PC-3 (cell line): ENCODE measurements around the gene PXT1. TPM values are rescaled to one million over a fixed set of nuclear protein-coding genes. Genes with fewer than 3 reads are reported as not detected.

Experiments used
- ATAC-seq: fragments of 200-7000 bp; cut with Tn5 transposase; 2 replicates; pipeline ENCODE4 v1.9.1; 2020; ENCODE audit warnings: mild to moderate bottlenecking, moderate library complexity
- BruUV-seq: library from RNA; stranded (reverse); fragments of 400-500 nt; replicated peaks from 2 replicates; lab custom pipeline; 2021; lab: Mats Ljungman, UMichigan
- CTCF ChIA-PET: fragments of 300-600 bp; sonication (Branson Sonifier 250); formaldehyde crosslinking; loops from one replicate; lab custom pipeline; 2022; ENCODE audit warnings: antibody characterized with exemption; lab: Charles Lee
- POLR2A ChIA-PET: fragments of 300-600 bp; sonication (Branson Sonifier 250); formaldehyde crosslinking; loops from one replicate; lab custom pipeline; 2022; ENCODE audit warnings: antibody characterized with exemption; ENCODE audit not compliant: unreplicated experiment; lab: Charles Lee
- DNase-seq: peaks from one replicate; pipeline ENCODE4 v3.0.0-alpha.2; 2015
- H2AFZ ChIP-seq: fragments of 300-600 bp; sonication (generic); 2 replicates; pipeline ENCODE4 v1.6.0; 2016; ENCODE audit warnings: antibody characterized with exemption, low read length
- H3F3A ChIP-seq: fragments of 300-600 bp; sonication (generic); one replicate; pipeline ENCODE4 v1.6.0; 2017; ENCODE audit warnings: antibody characterized with exemption, low read length, control low read depth, mild to moderate bottlenecking; ENCODE audit not compliant: unreplicated experiment
- H3K27ac ChIP-seq: fragments of 300-600 bp; sonication (generic); 2 replicates; pipeline ENCODE4 v1.5.1; 2016; ENCODE audit warnings: mild to moderate bottlenecking, low read length
- H3K27me3 ChIP-seq: fragments of 300-600 bp; sonication (generic); 2 replicates; pipeline ENCODE4 v1.6.1; 2016; ENCODE audit warnings: low read length, mixed read lengths
- H3K36me3 ChIP-seq: fragments of 300-600 bp; sonication (generic); 2 replicates; pipeline ENCODE4 v1.6.1; 2016; ENCODE audit warnings: low read depth, mixed run types, low read length, mixed read lengths
- H3K4me1 ChIP-seq: fragments of 300-600 bp; sonication (generic); 2 replicates; pipeline ENCODE4 v1.5.1; 2016; ENCODE audit warnings: low read length; ENCODE audit not compliant: insufficient read depth
- H3K4me2 ChIP-seq: fragments of 300-600 bp; sonication (generic); 2 replicates; pipeline ENCODE4 v1.6.0; 2016; ENCODE audit warnings: low read length
- H3K4me3 ChIP-seq: fragments of 300-600 bp; sonication (generic); 2 replicates; pipeline ENCODE4 v1.5.1; 2016; ENCODE audit warnings: mild to moderate bottlenecking, low read length, mixed read lengths
- H3K79me2 ChIP-seq: fragments of 300-600 bp; sonication (generic); 2 replicates; pipeline ENCODE4 v1.6.1; 2017; ENCODE audit warnings: low read length, mixed read lengths
- H3K9ac ChIP-seq: fragments of 300-600 bp; sonication (generic); 2 replicates; pipeline ENCODE4 v1.6.0; 2016; ENCODE audit warnings: mild to moderate bottlenecking, low read length
- H3K9me2 ChIP-seq: fragments of 300-600 bp; sonication (generic); replicated peaks from 2 replicates; pipeline ENCODE4 v1.6.1; 2016; ENCODE audit warnings: mixed run types, low read length, mixed read lengths
- H3K9me3 ChIP-seq: fragments of 300-600 bp; sonication (generic); 2 replicates; pipeline ENCODE4 v1.6.1; 2016; ENCODE audit warnings: low read length, mixed read lengths
- H4K20me1 ChIP-seq: fragments of 300-600 bp; sonication (generic); 2 replicates; pipeline ENCODE4 v1.6.1; 2016; ENCODE audit warnings: low read length, mixed read lengths
- EZH2 ChIP-seq: fragments of 300-600 bp; sonication (generic); IDR thresholded peaks from one replicate; pipeline ENCODE4 v1.6.1; 2017; ENCODE audit warnings: antibody characterized with exemption, mild to moderate bottlenecking, low read length; ENCODE audit not compliant: unreplicated experiment
- EZH2phosphoT487 ChIP-seq: fragments of 300-600 bp; sonication (generic); IDR thresholded peaks from 2 replicates; pipeline ENCODE4 v1.6.1; 2018; ENCODE audit warnings: mild to moderate bottlenecking, antibody characterized with exemption, low read length, borderline replicate concordance
- intact Hi-C: fragments of 100-400 bp; cut with micrococcal nuclease; formaldehyde crosslinking; loops from 2 replicates; pipeline ENCODE4 v1.9.0; 2023
- total RNA-seq: library from RNA; depleted of rRNA; stranded (reverse); fragments of >200 nt; gene quantifications from 2 replicates; pipeline ENCODE4 v1.2.3, GENCODE V29; 2014
- TF ChIP-seq, protein P1 (sequence below): fragments of 300-600 bp; sonication (generic); conservative IDR thresholded peaks from 2 replicates; pipeline ENCODE4 v1.5.1; 2017; ENCODE audit warnings: antibody characterized with exemption, low read depth, mild to moderate bottlenecking, low read length

The PXT1 gene
- total RNA-seq, 1 experiment from 2014 or later = not detected

DNA sequence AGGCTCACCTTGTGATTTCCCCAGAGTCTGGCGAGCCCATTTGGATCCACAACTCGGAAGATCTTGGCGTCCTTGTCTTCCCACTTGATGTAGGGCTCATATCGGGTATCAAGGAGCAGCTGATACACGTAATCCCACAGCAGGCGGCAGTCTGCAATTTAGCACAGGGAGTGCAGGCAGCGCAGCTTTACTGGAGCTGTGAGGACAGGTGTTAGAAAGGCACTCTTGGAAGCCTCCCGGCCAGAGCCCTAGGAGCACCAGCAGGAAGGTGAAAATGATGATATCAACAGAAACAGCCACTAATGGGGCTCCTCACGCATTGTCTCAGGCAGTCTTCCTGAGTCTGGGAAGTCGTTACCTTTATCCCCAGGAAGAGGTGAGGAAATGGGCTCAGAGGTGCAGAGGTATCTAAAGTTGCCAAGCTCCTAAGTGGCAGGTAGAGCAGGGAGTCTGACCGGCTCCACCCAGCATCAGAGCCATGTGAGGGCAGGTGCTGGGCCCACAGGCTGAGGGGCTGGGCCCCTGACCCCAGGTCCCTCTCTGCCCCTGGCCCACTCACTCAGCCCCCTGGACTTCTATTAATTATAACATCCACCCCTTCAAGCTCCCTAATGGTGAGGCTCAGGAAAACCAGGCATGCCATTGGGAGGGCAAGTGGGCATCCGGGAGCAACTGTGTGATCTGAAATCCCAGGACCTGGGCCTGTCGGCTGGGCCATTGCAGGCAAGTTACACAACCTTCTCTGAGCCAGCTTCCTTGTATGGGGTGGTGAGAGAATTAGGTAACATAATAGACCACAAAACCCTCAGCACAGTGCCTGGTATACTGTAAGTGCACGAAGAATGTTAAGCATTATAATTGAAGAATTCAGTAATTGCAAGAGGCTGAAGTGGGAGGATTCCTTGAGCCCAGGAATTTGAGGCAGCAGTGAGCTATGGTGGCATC, 73.5 kb downstream of the PXT1 start:
- DNase-seq (no peak), ATAC-seq (no peak)
- BruUV-seq = no TSS peak
- H3K79me2 ChIP-seq = no peaks in the 10 kb centered on the region
- no peaks in the 10 kb centered on the region for H3K9me2 ChIP-seq
- H3K9me3 ChIP-seq = no peaks in the 10 kb centered on the region
- CTCF ChIA-PET = no interaction called here
- POLR2A ChIA-PET = no interaction called here
- H2AFZ ChIP-seq = no peak overlapping the region
- H3K36me3 ChIP-seq = no peaks in the 10 kb centered on the region
- H3K4me3 ChIP-seq = no peak overlapping the region
- H3K4me2 ChIP-seq = no peak overlapping the region
- no peak overlapping the region for H3K9ac ChIP-seq
- intact Hi-C loops = no loop called here
- 0 out of 2 replicates have a peak, but pooled peaks cover 4% of the 10 kb centered on the region for H3K27me3 ChIP-seq
- TF ChIP-seq EZH2phosphoT487 = no peak
- no peak for TF ChIP-seq EZH2
- TF ChIP-seq, protein P1, sequence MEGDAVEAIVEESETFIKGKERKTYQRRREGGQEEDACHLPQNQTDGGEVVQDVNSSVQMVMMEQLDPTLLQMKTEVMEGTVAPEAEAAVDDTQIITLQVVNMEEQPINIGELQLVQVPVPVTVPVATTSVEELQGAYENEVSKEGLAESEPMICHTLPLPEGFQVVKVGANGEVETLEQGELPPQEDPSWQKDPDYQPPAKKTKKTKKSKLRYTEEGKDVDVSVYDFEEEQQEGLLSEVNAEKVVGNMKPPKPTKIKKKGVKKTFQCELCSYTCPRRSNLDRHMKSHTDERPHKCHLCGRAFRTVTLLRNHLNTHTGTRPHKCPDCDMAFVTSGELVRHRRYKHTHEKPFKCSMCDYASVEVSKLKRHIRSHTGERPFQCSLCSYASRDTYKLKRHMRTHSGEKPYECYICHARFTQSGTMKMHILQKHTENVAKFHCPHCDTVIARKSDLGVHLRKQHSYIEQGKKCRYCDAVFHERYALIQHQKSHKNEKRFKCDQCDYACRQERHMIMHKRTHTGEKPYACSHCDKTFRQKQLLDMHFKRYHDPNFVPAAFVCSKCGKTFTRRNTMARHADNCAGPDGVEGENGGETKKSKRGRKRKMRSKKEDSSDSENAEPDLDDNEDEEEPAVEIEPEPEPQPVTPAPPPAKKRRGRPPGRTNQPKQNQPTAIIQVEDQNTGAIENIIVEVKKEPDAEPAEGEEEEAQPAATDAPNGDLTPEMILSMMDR = no peak
- H3K27ac ChIP-seq = no peak overlapping the region
- no peaks in the 10 kb centered on the region for H4K20me1 ChIP-seq
- no peaks in the 10 kb centered on the region for H3K4me1 ChIP-seq
- H3F3A ChIP-seq = no peaks in the 10 kb centered on the region

DNA sequence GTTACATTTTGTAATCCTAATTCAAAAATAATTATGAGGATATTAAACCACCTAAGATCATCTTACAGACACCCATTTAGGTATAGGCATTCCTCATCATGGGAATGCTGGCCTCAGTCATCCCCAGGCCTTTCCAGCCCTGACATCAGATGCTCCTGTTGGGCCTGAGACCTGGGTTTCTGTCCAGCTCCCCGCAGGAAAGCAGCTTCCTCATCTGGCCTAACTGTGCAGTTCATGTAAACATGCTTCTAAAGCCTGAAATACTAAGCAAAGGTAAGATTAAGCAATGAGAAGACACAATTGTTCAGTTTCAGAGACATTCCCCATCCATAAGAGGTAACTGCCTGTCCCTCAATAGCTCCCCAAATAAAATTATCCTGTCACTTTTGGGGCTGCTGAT, 74.2 kb downstream of the PXT1 start:
- Histone ChIP-seq H3K9me3 (no peaks in the 10 kb centered on the region), H3K4me2 (no peak overlapping the region), H4K20me1 (no peaks in the 10 kb centered on the region), H3F3A (no peaks in the 10 kb centered on the region), H3K79me2 (no peaks in the 10 kb centered on the region), H3K27me3 (no peaks in the 10 kb centered on the region), H3K4me1 (no peaks in the 10 kb centered on the region), H2AFZ (no peak overlapping the region), H3K36me3 (no peaks in the 10 kb centered on the region), H3K4me3 (no peak overlapping the region), H3K9me2 (no peaks in the 10 kb centered on the region), H3K27ac (no peak overlapping the region), H3K9ac (no peak overlapping the region)
- DNase-seq (no peak), ATAC-seq (no peak)
- intact Hi-C loops = no loop called here
- BruUV-seq = no TSS peak
- POLR2A ChIA-PET = no interaction called here
- CTCF ChIA-PET = no interaction called here
- TF ChIP-seq, protein P1 = no peak
- TF ChIP-seq EZH2phosphoT487 (no peak), EZH2 (no peak)

DNA sequence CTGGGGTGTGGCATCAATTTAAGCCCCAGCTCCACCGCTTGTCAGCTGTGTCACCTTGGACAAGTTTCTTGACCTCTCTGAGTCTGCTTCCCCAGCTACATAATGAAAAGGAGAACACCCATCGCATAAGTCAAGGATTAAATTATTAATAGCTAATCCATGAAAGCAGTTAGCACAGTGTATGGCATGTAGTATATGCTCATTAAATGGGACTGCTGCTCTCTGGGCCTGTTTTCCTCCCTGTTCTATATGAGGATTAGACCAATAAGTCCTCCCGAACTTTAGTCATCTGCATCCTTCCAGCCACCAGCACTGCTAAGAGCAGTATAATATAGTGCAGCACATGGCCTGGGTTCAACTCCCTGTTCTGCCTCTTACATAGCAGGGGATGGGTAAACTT, 74.9 kb downstream of the PXT1 start:
- H3K9ac ChIP-seq = no peak overlapping the region

More for the DNA sequence above, 74.9 kb downstream of the PXT1 start:
- no peak overlapping the region for H3K27ac ChIP-seq
- ATAC-seq (no peak), DNase-seq (no peak)
- H3K9me3 ChIP-seq = no peaks in the 10 kb centered on the region
- no peaks in the 10 kb centered on the region for H3K27me3 ChIP-seq
- H3F3A ChIP-seq = no peaks in the 10 kb centered on the region
- POLR2A ChIA-PET = no interaction called here
- CTCF ChIA-PET = no interaction called here
- no peak for TF ChIP-seq EZH2
- TF ChIP-seq, protein P1 = no peak
- TF ChIP-seq EZH2phosphoT487 = no peak
- no peak overlapping the region for H3K4me3 ChIP-seq
- no peak overlapping the region for H2AFZ ChIP-seq
- no peaks in the 10 kb centered on the region for H3K4me1 ChIP-seq
- H3K4me2 ChIP-seq = no peak overlapping the region
- no peaks in the 10 kb centered on the region for H4K20me1 ChIP-seq
- H3K9me2 ChIP-seq = no peaks in the 10 kb centered on the region
- intact Hi-C loops = no loop called here
- no peaks in the 10 kb centered on the region for H3K79me2 ChIP-seq
- BruUV-seq = no TSS peak
- H3K36me3 ChIP-seq = no peaks in the 10 kb centered on the region
